Inflammatory macrophage (primary cell): ENCODE results near the gene MARF1.
"Not testable (repeated sequence)": the region's sequence is repeated elsewhere in the genome, so short reads cannot be mapped to it uniquely, and the experiment has no call there.

Experiments
- DNase-seq, 2 donors: peaks; one replicate each; pipeline ENCODE4 v3.0.0-alpha.2; 2020 to 2022

The MARF1 gene

DNA sequence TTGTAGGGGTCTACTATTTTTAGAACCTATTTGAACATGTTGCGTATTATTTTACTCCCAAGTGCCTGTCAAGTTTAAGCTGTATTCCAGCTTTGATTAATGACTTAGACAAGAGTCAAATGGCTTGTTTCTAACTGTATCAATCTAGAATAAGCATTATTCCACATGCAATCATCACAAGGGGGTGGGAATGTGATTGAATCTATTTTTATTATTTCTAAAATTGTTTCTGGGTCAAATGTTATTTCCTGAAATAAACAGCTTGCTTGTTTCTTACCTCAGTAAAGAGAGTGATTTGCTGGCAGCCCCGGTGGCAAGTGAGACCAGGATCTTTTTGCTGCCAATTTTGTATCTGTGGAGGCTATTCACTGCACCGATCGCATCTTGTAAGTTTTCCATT is 21.5 kb downstream of the MARF1 start:
- no peak for DNase-seq

DNA sequence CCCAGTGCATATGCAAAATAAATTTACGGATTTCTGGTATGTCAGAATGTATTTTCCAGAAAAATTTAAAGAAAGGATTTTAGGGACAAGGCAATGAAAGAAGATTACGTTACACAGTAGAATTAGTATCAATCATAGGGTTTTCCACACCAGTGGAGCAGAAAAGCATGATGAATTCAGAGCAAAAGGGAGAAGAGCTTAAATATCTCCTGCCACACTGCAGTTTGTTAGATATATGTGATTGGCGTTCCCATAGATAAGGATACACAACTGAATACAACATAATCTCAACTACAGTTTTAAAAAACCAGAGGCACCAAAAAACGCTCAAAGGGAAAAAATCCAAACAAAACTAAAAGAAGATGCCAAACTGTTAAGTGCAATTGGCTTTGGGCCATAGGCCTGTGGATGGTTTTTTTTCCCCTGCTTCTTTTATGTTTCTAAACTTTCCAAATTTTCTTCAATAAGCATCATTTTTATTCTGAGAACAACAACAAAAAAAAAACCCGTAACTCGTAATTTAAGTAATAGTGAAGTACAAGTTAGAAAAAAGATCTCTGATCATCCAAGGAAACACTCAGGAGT is 22.3 kb downstream of the MARF1 start:
- DNase-seq, result no peak

DNA sequence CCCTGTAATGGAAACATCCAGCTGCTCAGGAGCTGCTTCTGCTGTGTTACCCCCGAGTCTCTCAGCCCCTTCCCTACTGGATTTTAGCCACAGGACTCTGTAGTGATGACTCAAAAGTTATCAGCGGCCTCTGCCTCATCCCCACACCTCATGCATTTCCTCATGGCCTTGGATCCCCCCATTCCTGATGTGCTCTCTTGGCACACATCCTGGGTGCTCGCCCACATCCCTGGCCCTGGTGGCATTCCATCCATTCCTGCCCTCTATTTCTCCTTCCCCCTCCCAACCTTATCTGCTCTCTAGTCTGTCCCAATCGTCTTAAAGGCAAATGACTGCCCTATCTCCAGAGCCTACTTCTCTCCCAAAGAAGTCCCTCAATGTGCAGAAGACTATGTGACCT is 24.6 kb downstream of the MARF1 start:
- peak in 1 of 2 donors; percentile 6 for DNase-seq

DNA sequence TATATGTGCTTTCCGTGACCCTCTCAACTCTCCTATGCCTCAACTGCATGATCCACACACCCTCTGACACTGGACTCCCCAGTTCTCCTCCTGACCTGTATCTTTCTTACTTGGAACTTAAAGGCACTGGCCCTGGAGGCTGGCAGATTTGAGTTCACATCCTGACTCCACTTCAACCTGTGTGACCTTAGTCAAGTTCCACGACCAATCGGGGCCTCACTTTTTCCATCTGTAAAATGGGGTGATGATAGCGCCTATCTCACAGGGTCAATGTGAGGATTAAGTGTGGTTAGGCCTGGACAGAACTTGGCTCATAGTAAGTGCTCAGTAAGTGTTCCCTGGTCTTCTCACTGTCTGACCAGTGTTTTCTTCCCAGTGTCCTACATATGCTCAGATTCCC is 25.1 kb downstream of the MARF1 start:
- DNase-seq, result no peak

DNA sequence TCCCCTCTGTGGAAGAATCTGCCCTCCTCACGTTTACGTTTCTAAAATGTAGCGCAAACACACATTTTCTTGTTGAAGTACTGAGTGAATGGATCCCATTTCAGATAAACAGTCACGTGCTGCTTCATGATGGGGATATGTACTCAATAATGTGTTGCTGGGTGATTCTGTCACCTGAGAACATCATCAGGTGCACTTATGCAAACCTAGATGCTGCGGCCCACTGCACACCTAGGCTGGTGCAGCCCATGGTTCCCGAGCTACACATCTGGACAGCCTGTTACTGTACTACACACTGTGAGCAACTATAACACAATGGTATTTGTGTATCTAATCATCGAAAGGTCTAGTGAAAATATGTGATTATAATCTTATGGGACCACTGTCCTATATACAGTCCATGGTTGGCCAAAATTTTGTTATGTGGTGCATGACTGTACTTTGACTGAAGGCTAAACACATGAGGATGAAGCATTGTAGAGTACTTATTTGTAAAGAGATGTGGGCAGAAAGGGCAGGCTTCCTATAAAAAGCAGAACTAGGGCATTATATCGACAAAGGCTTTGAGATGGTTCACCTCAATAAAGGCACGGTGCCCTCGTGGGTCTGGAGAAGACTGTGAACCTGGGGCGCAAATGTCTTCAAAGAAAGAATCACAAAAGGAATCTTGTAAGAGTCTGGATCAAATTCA is 26.3 kb downstream of the MARF1 start:
- DNase-seq, result peak; percentile 58 to 71

DNA sequence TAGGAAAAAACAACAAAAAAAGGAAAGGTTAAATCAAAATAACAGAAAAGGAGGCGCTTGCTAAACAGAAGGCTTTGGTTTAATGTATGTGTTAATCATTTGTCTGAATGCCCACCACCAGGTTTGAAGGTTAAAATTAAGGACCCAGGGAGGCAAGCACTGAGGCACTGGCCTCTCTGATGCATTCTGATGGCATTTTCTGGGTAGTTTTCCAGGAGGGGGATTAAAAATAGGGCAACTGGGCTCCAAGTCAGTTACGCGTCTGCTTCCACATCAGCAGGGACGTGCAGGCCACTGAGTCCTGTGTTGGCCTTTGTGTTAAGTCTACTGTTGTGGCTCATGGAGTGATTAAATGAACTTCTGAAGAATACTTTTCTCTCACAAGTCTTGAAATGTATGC is 26.9 kb downstream of the MARF1 start:
- DNase-seq, result no peak

DNA sequence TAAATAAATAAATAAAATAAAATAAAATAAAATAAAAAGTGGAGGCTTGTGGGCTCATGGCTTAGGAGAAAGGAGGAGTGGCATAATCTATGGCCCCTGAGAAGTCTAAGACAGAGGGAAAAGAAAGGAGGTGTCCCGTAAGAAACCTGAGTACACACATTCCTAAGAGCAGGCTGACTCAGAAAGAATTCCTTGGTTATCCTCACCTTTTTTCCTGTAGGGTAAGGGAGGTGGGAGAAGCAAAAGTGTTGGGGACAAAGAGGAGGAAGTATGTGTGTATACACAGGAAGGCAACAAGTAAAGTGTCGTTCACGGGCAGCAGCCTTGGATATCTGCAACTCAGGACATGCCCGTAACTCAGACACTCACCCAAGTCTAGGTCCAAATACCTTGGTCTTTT is 29.3 kb downstream of the MARF1 start:
- no peak for DNase-seq

DNA sequence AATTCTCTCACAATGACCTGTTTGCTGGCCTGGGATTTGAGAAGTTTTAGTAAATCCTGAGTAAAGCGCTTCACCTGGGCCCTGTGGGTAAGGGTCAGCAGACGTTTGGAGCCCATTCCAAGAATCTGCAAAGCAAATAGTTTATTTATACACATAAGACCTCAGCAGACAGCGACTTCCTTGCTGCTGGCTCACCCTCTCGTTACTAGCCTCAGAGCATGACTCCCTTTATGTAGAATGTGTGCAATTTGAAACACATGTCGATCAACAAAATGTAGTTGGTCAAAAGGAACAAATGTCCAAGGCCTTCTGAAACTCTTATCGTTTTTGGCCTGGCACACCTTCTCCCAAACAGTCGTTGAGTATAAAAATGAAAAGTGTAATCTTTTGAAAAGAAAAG is 31.3 kb downstream of the MARF1 start:
- no peak for DNase-seq

DNA sequence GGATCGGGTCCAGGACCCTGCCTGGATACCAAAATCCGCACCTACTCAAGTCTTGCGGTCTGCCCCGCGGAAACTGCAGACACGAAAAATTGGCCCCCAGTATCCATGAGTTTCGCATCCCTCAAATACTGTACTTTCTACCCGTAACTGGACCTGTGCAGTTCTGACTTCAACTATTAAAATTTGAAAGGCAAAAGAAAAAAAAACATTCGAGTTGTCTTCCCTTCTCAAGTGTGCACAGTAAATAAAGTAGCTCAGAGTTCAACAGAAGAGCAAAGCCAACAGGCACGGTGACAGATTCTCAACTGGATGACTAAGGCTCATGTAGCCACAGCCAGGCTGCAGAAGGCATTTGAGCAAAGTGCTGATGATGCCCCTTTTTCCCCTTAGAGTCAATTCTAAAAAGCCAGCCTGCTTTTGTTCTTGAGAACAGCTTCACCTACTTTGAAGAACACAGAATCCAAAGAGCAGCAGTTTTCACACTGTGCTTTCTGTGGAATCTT is 32.5 kb downstream of the MARF1 start:
- peak; percentile 37 to 73 for DNase-seq

DNA sequence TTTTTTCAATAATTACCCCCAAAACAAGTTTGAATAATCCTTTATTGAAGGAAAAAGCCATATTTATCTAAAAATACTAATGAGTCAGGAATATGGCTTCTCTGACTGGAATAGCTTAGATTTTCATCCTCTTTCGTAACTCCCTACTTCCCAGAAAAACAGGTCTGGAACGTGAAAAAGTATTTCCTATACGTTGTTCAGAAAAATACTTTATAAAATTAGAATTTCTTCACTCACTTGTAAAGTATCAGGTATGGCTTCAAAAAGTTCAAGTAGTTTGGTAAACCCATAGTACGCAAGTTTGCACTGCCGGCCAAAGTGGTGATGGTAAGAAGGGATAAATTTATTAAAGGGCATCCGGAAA is 33.7 kb downstream of the MARF1 start:
- DNase-seq, result no peak

DNA sequence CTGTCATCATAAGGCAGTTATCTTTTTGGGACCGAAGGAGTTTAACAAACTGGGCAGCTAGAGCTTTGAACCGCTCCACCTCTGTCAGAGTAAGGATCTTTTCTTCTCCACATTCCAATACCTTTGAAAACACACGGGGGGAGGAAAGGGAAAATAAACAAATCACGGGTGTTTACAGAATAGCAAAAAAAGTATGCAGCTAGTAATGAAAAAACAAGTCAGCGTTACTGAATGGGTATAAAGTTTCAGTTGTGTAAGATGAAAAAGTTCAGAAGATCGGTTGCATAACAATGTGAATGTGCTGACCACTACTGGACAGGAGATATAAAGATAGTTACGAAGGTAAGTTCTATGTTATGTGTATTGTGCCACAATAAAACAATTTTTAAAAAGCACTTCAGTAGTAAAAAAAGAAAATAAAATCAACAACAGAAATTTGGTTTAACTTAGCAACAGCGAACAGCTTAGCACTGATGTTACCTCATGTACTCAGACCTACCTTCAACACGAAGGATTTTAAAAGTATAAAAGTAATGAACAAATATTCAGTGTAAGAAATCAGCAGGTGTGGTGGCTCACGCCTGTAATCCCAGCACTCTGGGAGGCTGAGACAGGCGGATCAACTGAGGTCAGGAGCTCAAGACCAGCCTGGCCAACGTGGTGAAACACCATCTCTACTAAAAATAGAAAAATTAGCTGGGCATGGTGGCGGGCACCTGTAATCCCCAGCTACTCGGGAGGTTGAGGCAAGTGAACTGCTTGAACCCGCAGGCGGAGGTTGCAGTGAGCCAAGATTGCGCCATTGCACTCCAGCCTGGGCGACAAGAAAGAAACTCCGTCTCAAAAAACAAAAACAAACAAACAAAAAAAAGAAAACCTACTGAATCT is 34.3 kb downstream of the MARF1 start:
- DNase-seq, result no peak

DNA sequence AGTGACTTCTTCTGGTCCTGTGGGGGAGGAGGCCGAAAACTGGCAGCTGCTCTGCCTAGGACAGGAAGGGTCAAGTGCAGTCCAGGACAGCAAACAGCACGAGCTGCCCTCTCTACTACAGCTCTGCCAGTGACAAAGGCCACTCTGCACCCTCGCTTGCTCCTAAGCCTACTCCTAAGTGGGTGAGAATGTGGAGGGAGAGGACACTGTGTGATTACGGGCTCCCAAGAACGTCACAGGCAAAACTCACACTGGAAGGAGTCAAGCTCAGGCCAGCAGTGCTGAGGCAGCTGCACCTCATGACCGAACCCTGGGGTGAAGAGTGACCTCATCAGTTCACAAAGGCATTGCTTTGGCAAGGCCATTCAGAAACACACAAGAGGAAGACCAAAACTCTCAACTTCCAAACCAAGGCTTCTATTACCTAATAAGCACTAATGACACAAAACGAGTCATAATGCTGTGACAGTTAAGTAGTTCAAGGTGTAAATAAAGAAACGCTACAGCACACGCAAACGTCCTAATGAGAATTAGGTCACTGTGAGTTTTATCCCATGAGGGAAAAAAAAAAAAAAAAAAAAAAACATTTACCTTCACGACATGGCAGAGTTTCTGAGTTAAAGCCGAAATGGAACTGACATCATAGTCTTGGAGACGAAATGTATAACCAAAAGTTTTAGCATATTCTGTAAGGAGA is 35.1 kb downstream of the MARF1 start:
- DNase-seq, result peak; percentile 94 to 98

DNA sequence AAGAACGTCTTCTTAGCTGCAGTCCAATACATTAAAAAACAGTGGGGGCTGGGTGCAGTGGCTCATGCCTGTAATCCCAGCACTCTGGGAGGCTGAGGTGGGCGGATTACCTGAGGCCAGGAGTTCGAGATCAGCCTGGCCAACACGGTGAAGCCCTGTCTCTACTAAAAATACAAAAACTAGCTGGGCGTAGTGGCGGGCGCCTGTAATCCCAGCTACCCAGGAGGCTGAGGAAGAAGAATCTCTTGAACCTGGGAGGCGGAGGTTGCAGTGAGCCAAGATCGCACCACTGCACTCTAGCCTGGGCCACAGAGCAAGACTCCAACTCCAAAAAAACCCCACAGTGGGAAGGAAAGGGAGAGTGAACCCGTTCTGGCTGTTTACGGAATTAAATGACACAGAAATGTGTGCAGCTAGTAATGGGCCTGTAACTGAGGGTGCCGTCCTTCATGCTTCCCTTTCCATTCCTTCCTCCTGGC is 35.7 kb downstream of the MARF1 start:
- not testable (repeated sequence) for DNase-seq

DNA sequence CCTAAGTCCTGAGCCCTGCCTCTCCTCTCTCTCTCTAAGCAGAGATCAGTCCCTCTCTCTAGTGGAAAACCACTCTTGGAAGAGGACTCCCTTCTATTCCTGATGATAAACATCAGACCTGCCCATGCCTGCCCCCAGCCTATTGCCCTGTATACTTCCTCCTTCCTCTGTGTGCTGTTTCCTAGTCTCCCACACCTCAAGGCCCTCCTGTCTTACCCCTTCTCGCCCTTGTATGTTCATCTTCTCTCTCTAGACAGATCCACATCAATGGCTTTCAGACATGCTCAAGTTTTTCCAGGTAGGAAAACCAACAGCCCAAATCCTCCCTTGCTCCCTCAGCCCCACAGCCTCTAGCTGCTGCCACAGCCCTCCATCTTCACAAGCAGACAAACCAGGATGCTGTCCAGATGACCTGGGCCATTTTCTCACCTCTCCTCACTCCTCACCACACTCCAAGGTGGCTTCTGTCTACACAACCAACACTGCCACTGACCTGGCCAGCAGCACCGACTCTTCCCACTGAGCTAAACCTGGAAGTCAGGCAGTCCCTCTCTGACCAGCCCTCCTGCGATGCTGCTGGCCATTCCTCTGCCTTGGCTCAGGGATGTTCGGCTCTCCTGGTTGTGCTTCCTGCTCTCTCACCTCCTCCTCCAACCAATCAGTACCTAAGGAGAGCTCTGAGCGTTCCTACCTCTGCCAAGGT is 36.3 kb downstream of the MARF1 start:
- DNase-seq, result no peak

DNA sequence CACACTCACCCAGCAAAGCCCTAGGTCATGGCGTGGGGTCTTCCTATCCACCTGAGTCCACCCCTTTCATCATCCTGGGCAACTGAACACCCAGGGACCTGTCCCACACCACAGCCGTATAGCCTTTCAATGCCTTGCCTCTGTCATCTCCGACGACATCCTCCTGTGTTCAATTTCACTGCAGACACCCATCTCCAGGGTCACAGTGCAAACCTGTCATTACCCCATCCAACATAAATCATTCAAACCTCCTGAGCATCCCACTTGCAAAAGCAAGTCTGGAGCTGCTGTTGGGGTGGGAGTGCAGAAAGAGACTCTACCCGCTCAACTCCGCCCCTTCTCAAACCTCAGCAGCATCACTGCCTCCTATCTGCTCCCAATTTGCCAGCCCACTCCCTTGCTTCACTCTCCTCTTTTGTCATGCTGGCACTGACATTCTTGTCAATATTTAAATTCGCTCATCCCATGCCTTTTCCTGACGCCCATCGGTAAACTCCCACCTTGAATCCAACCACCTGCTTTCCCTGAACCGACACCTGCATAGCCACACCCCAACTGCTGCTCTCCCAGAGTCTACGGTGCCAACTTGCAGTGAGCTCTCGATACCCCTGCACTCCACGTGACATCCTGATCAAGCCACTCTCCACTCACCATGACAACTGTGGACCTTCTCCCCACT is 37.0 kb downstream of the MARF1 start:
- DNase-seq, result no peak

DNA sequence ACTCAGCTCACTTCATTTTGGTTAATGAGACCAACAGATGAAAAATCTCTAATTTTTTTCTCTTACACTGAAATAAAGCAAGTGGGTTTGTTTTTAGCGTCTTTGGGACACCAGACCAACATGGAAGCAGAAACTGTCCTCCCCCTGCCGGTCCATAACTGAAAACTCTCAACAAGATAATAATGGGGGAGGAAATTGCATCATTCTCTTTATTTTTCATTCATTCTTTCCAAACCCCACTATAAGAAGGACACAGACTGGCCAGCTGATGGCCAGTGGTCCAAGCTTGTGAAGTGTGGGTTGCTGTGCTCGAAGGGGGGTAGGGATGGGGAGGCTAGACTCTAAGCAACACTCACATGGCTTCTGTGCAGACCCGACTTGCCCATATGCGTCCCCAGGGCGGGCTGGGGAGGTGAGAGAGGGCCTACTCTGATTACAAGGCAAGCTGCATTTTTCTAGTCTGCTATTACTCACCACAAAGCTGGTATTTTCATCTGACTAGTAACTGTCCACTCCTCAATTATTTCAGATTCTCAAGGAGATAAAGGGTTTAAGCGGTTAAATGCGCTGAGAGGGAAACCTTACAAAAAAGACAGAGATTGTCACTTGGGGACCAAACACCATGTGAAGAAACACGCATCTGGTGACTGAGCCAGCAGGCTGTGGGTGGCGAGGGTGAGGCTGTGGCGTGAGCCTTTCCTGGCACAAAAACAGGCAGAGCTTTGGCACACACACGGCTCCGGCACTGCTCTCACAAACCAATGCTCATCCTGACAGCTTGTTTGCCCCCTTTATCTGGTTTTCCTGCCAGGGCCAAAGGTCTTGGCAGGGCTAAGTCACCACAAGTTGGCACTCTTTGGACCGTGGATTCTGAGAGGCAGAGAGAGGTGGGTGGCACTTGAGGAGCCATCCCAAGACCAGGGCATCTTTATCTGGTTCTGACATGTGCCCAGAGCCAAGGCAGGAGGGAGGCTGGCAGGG is 38.2 kb downstream of the MARF1 start:
- peak; percentile 9 to 74 for DNase-seq

DNA sequence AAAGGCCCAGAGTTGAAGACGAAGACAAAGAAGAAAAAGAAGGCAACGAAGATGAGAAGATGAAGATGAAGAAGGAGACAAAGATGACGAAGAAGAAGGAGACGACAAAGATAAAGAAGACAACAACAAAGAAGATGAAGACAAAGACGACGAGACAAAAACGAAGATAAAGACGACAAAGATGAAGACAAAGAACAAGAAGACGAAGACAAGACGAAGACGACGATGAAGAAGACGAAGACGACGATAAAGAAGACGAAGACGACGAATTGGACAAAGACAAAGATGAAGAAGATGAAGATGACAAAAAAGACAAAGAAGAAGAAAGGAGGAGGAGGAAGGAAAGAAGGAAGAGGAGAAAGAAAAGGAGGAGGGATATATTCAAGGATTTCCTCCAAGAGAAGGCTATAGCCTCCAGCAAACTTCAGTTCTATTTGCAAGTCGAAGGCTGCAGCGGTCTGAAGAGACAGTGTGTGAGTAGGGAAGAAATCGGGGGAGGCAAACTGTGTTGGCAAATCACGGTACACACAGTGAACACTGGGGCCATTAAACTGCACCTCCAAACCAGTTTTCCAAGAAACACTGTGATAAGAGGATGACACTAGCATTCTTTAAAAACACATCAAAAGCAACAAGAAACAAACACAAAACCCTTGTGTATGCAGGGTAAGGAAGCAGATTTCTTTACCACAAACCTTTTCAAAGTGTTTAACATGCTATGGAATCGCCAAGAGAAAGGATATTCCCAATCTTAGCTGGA is 40.5 kb downstream of the MARF1 start:
- no peak for DNase-seq

DNA sequence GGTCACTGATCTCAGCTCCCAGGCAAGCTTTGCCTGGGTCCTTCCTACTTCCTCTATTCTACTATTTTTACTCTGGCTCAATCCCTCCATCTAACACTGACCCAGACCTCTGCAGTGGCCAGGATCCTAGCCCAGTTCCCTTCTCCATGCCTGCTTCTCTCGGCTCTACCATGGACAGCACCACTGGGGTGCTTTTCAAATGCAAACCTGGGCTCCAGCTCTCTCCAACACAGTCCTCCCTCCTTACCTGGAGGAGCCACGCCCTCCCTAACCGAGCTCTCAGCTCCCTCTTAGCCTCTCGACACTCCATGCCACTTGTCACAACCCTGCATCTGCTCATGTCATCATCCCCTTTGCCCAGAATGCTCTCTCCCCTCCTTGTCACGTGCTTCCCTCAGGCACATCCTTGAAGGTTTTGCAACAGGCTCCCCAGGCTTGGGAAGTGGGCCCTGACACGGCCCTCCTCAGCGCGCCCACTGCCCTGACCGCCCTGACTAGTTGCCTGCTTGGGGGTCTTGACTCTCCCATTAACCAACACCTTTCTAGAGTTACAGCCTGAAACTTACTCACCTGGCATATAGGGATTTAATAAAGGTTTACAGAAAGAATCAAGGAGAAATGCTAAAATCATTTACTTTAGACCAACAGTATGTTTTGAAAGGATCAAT is 41.6 kb downstream of the MARF1 start:
- no peak for DNase-seq
